GM21381 (cell line): ENCODE measurements around the gene CHCHD3.

ENCODE experiments used
- ATAC-seq: cut with Tn5 transposase; IDR thresholded peaks from one replicate; pipeline ENCODE4 v1.9.1; 2021; ENCODE audit warnings: mild to moderate bottlenecking, moderate library complexity; ENCODE audit not compliant: unreplicated experiment

Gene CHCHD3

GRCh38 chr7:133079296-133079695 lies 2.6 kb downstream of the CHCHD3 start:
- ATAC-seq = no peak

- ATAC-seq = no peak
Observed at GRCh38 chr7:133077394-133077793, 4.5 kb downstream of the CHCHD3 start.

GRCh38 chr7:133076142-133076541 lies 5.7 kb downstream of the CHCHD3 start:
- no peak for ATAC-seq

GRCh38 chr7:133071506-133071905 lies 10.4 kb downstream of the CHCHD3 start:
- no peak for ATAC-seq

GRCh38 chr7:133070562-133070961 lies 11.3 kb downstream of the CHCHD3 start:
- ATAC-seq = no peak

- no peak for ATAC-seq
Observed at GRCh38 chr7:133065301-133065700, 16.6 kb downstream of the CHCHD3 start.

GRCh38 chr7:133064082-133064820 lies 17.6 kb downstream of the CHCHD3 start:
- ATAC-seq = no peak

GRCh38 chr7:133061792-133062191 lies 20.1 kb downstream of the CHCHD3 start:
- ATAC-seq = no peak

GRCh38 chr7:133061357-133061756 lies 20.5 kb downstream of the CHCHD3 start:
- ATAC-seq = no peak

GRCh38 chr7:133060004-133060403 lies 21.9 kb downstream of the CHCHD3 start:
- no peak for ATAC-seq

GRCh38 chr7:133059263-133059662 lies 22.6 kb downstream of the CHCHD3 start:
- ATAC-seq = no peak

- no peak for ATAC-seq
Observed at GRCh38 chr7:133056370-133057238, 25.3 kb downstream of the CHCHD3 start.

GRCh38 chr7:133054162-133054840 lies 27.6 kb downstream of the CHCHD3 start:
- no peak for ATAC-seq

- peak; percentile 44 for ATAC-seq
Observed at GRCh38 chr7:133053321-133053891, 28.5 kb downstream of the CHCHD3 start.

GRCh38 chr7:133052826-133053225 lies 29.1 kb downstream of the CHCHD3 start:
- no peak for ATAC-seq

- ATAC-seq = no peak
Observed at GRCh38 chr7:133052401-133052756, 29.5 kb downstream of the CHCHD3 start.

- no peak for ATAC-seq
Observed at GRCh38 chr7:133051719-133052400, 30.0 kb downstream of the CHCHD3 start.

GRCh38 chr7:133051066-133051465 lies 30.8 kb downstream of the CHCHD3 start:
- ATAC-seq = no peak

- ATAC-seq = no peak
Observed at GRCh38 chr7:133050200-133050995, 31.5 kb downstream of the CHCHD3 start.

- ATAC-seq = no peak
Observed at GRCh38 chr7:133048589-133048988, 33.3 kb downstream of the CHCHD3 start.
